ENCODE data around the gene DCAF7. TPM values are rescaled to one million over a fixed set of nuclear protein-coding genes. Genes with fewer than 3 reads are reported as not detected.

The DCAF7 gene
- total RNA-seq, 1 experiment from 2014 or later, result 91.5 TPM

DNA sequence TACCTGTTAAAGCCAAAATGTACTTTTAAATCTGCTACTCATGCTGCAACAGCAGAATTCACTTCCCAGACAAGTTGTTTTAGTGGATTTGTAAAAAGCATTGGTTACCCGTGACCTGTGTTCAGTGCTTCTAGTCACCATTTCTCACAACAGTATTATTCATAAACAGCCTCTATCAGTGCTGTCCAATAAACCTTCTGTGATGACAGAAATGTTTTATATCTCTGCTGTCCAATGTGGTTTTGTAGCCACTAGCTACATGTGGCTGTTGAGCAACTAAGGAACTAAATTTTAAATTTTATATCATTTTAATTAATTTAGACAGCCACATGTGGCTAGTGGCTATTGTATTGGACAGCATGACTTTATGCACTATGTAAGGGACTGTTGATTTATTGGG, 84.5 kb downstream of the DCAF7 start:
- ChIA-PET CTCF (interaction anchor here (1.0 to 3.1 kb wide), 3 partner anchors 23 to 209 kb away, joined by 3 to 18 read pairs (median 6); no protein-coding TSS in a partner anchor), POLR2A (no interaction called here)
- H3K4me3 Mint-ChIP-seq, result no peak overlapping the region
- peaks cover 4% of the 10 kb centered on the region; the same call in 1 of the 2 replicates for H3K36me3 Mint-ChIP-seq
- ATAC-seq (no peak), DNase-seq (ENCODE audit: low spot score) (no peak)
- H3K27ac Mint-ChIP-seq, result no peak overlapping the region
- peaks cover 49% of the 10 kb centered on the region for H3K4me1 Mint-ChIP-seq
- no peaks in the 10 kb centered on the region for H3K9me3 Mint-ChIP-seq
- TF ChIP-seq, protein P1, sequence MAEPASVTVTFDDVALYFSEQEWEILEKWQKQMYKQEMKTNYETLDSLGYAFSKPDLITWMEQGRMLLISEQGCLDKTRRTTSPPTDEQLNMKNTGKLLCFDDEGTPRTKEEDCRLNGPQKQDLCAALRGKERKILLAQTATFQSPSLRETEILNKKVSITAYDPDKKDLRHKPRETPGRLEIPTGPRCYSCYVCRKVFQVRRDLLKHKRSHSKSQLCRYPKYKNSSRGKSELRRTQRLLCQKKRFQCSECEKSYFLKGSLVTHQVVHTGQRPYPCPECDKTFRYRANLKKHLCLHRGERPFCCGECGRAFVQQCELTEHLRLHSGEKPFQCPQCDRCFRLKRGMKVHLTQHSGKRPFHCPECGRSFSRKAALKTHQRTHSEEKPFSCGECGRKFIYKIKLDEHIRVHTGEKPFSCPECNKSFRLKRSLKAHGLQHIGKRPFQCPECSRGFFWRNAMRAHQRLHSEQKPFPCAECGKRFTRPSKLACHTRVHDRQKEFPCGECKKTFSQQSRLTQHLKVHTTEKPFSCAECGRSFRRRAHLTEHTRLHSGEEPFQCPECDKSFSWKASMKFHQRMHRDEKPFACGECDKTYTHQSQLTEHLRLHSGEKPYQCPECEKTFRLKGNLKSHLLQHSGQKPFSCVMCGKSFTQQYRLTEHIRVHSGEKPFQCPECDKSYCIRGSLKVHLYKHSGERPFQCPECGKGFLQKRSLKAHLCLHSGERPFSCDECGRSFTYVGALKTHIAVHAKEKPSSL (CRISPR knock-in tag; conservative IDR thresholded peaks at IDR 0.05), result no peak
- TF ChIP-seq ZNF671 (CRISPR knock-in tag; IDR thresholded peaks at IDR 0.05) (no peak), OVOL2 (CRISPR knock-in tag; IDR thresholded peaks at IDR 0.05; ENCODE audit: borderline replicate concordance) (no peak), TEAD1 (CRISPR knock-in tag; IDR thresholded peaks at IDR 0.05) (no peak), ZNF138 (CRISPR knock-in tag; conservative IDR thresholded peaks at IDR 0.05) (no peak), SMAD3 (CRISPR knock-in tag; IDR thresholded peaks at IDR 0.05; ENCODE audit: borderline replicate concordance) (no peak), ESRRA (CRISPR knock-in tag; IDR thresholded peaks at IDR 0.05; ENCODE audit: borderline replicate concordance) (no peak), SP1 (CRISPR knock-in tag; conservative IDR thresholded peaks at IDR 0.05) (no peak), TEAD4 (CRISPR knock-in tag; IDR thresholded peaks at IDR 0.05) (no peak), ELF4 (CRISPR knock-in tag; IDR thresholded peaks at IDR 0.05; ENCODE audit: low read depth) (no peak), NR3C1 (CRISPR knock-in tag; conservative IDR thresholded peaks at IDR 0.05; ENCODE audit: low read depth) (no peak), NR1H2 (CRISPR knock-in tag; IDR thresholded peaks at IDR 0.05) (no peak), CBFB (CRISPR knock-in tag; IDR thresholded peaks at IDR 0.05; ENCODE audit: low read depth) (no peak)
- TF ChIP-seq, protein P2, sequence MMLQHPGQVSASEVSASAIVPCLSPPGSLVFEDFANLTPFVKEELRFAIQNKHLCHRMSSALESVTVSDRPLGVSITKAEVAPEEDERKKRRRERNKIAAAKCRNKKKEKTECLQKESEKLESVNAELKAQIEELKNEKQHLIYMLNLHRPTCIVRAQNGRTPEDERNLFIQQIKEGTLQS (CRISPR knock-in tag; conservative IDR thresholded peaks at IDR 0.05), result no peak
- TF ChIP-seq, protein P3, sequence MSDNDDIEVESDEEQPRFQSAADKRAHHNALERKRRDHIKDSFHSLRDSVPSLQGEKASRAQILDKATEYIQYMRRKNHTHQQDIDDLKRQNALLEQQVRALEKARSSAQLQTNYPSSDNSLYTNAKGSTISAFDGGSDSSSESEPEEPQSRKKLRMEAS (CRISPR knock-in tag; IDR thresholded peaks at IDR 0.05), result no peak
- TF ChIP-seq, protein P4, sequence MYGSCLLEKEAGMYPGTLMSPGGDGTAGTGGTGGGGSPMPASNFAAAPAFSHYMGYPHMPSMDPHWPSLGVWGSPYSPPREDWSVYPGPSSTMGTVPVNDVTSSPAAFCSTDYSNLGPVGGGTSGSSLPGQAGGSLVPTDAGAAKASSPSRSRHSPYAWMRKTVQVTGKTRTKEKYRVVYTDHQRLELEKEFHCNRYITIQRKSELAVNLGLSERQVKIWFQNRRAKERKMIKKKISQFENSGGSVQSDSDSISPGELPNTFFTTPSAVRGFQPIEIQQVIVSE (CRISPR knock-in tag; IDR thresholded peaks at IDR 0.05; ENCODE audit: borderline replicate concordance), result no peak
- TF ChIP-seq, protein P5, sequence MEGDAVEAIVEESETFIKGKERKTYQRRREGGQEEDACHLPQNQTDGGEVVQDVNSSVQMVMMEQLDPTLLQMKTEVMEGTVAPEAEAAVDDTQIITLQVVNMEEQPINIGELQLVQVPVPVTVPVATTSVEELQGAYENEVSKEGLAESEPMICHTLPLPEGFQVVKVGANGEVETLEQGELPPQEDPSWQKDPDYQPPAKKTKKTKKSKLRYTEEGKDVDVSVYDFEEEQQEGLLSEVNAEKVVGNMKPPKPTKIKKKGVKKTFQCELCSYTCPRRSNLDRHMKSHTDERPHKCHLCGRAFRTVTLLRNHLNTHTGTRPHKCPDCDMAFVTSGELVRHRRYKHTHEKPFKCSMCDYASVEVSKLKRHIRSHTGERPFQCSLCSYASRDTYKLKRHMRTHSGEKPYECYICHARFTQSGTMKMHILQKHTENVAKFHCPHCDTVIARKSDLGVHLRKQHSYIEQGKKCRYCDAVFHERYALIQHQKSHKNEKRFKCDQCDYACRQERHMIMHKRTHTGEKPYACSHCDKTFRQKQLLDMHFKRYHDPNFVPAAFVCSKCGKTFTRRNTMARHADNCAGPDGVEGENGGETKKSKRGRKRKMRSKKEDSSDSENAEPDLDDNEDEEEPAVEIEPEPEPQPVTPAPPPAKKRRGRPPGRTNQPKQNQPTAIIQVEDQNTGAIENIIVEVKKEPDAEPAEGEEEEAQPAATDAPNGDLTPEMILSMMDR (IDR thresholded peaks at IDR 0.05), result no peak
- no peaks in the 10 kb centered on the region for H3K27me3 Mint-ChIP-seq (ENCODE audit: low read depth)

DNA sequence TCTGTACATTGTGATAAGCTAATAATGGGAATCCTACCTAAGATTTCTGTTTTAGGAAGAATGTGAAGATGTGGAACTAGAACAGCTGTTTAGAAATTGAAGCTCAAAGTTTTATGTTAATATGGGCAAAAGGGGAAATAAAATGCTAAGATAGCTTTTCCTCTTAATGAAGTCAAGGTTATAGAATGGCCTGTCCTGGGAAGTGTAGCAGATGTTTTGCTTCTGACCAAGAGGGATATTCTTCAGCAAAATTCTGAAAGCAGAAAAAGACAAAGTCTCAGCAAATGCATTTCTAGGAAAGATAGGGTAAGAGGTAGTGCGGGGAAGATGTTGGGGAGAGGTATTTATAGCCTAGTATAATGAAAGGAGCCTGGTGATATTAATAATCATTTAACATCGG, 85.0 kb downstream of the DCAF7 start:
- Mint-ChIP-seq H3K27ac (peak overlapping the region; percentile 53; the same call in 1 of the 2 replicates), H3K9me3 (no peaks in the 10 kb centered on the region), H3K4me3 (no peak overlapping the region)
- TF ChIP-seq, protein P6, sequence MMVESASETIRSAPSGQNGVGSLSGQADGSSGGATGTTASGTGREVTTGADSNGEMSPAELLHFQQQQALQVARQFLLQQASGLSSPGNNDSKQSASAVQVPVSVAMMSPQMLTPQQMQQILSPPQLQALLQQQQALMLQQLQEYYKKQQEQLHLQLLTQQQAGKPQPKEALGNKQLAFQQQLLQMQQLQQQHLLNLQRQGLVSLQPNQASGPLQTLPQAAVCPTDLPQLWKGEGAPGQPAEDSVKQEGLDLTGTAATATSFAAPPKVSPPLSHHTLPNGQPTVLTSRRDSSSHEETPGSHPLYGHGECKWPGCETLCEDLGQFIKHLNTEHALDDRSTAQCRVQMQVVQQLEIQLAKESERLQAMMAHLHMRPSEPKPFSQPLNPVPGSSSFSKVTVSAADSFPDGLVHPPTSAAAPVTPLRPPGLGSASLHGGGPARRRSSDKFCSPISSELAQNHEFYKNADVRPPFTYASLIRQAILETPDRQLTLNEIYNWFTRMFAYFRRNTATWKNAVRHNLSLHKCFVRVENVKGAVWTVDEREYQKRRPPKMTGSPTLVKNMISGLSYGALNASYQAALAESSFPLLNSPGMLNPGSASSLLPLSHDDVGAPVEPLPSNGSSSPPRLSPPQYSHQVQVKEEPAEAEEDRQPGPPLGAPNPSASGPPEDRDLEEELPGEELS (CRISPR knock-in tag; IDR thresholded peaks at IDR 0.05), result no peak
- no peak for TF ChIP-seq CREM (CRISPR knock-in tag; IDR thresholded peaks at IDR 0.05)
- TF ChIP-seq SP1 (CRISPR knock-in tag; conservative IDR thresholded peaks at IDR 0.05), result no peak
- TF ChIP-seq ELF4 (CRISPR knock-in tag; IDR thresholded peaks at IDR 0.05; ENCODE audit: low read depth), result no peak
- TF ChIP-seq TEAD1 (CRISPR knock-in tag; IDR thresholded peaks at IDR 0.05), result no peak
- no peak for TF ChIP-seq NR1H2 (CRISPR knock-in tag; IDR thresholded peaks at IDR 0.05)
- TF ChIP-seq, protein P7, sequence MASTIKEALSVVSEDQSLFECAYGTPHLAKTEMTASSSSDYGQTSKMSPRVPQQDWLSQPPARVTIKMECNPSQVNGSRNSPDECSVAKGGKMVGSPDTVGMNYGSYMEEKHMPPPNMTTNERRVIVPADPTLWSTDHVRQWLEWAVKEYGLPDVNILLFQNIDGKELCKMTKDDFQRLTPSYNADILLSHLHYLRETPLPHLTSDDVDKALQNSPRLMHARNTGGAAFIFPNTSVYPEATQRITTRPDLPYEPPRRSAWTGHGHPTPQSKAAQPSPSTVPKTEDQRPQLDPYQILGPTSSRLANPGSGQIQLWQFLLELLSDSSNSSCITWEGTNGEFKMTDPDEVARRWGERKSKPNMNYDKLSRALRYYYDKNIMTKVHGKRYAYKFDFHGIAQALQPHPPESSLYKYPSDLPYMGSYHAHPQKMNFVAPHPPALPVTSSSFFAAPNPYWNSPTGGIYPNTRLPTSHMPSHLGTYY (CRISPR knock-in tag; IDR thresholded peaks at IDR 0.05), result no peak
- no peak for TF ChIP-seq ZNF219 (CRISPR knock-in tag; IDR thresholded peaks at IDR 0.05; ENCODE audit: borderline replicate concordance)
- TF ChIP-seq, protein P8, sequence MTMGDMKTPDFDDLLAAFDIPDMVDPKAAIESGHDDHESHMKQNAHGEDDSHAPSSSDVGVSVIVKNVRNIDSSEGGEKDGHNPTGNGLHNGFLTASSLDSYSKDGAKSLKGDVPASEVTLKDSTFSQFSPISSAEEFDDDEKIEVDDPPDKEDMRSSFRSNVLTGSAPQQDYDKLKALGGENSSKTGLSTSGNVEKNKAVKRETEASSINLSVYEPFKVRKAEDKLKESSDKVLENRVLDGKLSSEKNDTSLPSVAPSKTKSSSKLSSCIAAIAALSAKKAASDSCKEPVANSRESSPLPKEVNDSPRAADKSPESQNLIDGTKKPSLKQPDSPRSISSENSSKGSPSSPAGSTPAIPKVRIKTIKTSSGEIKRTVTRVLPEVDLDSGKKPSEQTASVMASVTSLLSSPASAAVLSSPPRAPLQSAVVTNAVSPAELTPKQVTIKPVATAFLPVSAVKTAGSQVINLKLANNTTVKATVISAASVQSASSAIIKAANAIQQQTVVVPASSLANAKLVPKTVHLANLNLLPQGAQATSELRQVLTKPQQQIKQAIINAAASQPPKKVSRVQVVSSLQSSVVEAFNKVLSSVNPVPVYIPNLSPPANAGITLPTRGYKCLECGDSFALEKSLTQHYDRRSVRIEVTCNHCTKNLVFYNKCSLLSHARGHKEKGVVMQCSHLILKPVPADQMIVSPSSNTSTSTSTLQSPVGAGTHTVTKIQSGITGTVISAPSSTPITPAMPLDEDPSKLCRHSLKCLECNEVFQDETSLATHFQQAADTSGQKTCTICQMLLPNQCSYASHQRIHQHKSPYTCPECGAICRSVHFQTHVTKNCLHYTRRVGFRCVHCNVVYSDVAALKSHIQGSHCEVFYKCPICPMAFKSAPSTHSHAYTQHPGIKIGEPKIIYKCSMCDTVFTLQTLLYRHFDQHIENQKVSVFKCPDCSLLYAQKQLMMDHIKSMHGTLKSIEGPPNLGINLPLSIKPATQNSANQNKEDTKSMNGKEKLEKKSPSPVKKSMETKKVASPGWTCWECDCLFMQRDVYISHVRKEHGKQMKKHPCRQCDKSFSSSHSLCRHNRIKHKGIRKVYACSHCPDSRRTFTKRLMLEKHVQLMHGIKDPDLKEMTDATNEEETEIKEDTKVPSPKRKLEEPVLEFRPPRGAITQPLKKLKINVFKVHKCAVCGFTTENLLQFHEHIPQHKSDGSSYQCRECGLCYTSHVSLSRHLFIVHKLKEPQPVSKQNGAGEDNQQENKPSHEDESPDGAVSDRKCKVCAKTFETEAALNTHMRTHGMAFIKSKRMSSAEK (CRISPR knock-in tag; IDR thresholded peaks at IDR 0.05; ENCODE audit: borderline replicate concordance), result no peak
- no peak for TF ChIP-seq OVOL2 (CRISPR knock-in tag; IDR thresholded peaks at IDR 0.05; ENCODE audit: borderline replicate concordance)

More for the DNA sequence above, 85.0 kb downstream of the DCAF7 start:
- Mint-ChIP-seq H3K4me1 (peaks cover 49% of the 10 kb centered on the region), H3K27me3 (ENCODE audit: low read depth) (no peaks in the 10 kb centered on the region), H3K36me3 (peaks cover 4% of the 10 kb centered on the region; the same call in 1 of the 2 replicates)
- CTCF ChIA-PET, result no interaction called here
- POLR2A ChIA-PET, result no interaction called here
- DNase-seq (ENCODE audit: low spot score) (no peak), ATAC-seq (no peak)

Data from WTC11 (cell line).